GM18907 (cell line): ENCODE data around the gene HPD.
A peak's percentile ranks its signal among the peaks of the same experiment; 100 is the strongest.
"Not testable (repeated sequence)": the region's sequence is repeated elsewhere in the genome, so short reads cannot be mapped to it uniquely, and the experiment has no call there.

Source experiments
- ATAC-seq: cut with Tn5 transposase; IDR thresholded peaks from one replicate; pipeline ENCODE4 v1.9.1; 2021; ENCODE audit warnings: mild to moderate bottlenecking, moderate library complexity; ENCODE audit not compliant: unreplicated experiment

Gene HPD

GRCh38 chr12:121866331-121866730 lies 7.7 kb upstream of the HPD start:
- no peak for ATAC-seq

DNA sequence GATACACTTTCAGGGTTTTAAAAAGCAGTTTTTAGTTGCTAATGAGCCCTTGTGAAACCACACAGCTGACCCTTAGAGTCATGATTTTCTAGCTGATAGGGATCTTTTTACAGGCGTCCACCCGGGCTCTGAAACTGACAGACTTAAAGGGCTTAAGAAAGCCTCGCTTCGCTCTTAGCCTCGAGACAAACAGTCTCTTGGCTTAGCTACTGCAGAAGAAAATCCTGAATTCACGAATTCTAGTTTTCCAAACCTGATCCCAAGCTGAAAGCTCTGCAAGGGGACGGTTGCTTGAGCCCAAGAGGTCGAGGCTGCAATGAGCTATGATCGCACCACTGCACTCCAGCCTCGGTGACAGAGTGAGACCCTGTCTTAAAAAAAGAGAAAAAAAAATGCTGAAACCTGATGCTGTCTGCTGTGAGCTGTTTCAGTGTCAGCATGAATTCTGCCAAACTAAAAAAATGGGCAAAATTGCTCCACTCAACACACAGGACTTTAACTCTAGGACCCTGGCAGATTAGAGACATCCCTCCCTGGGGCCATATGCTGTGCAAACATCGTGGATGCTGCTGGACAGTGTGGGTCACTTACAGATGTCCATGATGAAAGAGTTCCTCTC lies 3.1 kb upstream of the HPD start:
- no peak for ATAC-seq

DNA sequence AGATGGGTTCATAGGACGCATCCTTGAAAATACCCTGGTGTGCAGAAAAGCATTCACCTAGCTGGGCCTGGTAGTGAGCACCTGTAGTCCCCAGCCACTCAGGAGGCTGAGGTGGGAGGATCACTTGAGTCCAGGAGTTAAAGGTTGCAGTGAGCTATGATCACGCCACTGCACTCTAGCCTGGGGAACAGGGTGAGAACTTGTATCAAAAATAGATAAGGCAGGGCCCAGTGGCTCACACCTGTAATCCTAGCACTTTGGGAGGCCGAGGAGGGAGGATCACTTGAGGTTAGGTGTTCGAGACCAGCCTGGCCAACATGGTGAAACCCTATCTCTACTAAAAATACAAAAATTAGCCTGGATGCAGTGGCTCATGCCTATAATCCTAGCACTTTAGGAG lies 2.0 kb upstream of the HPD start:
- not testable (repeated sequence) for ATAC-seq

- no peak for ATAC-seq
These were observed 1.6 kb upstream of the HPD start for GRCh38 chr12:121860257-121860656.

DNA sequence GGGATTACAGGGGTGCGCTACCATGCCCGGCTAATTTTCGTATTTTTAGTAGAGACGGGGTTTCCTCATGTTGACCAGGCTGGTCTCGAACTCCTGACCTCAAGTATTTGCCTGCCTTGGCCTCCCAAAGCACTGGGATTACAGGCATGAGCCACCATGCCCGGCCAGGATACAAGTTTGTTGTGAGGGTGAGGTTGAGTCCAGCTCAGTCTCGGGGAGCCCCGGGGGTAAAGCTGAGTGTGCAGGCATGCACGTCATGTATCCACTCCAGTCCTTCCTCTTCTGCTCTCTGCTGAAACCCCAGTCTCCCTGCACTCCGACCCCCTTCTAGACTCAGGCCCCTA lies 369 bp downstream of the HPD start:
- ATAC-seq: no peak

- no peak for ATAC-seq
These were observed 1.1 kb downstream of the HPD start for GRCh38 chr12:121857322-121858246.

DNA sequence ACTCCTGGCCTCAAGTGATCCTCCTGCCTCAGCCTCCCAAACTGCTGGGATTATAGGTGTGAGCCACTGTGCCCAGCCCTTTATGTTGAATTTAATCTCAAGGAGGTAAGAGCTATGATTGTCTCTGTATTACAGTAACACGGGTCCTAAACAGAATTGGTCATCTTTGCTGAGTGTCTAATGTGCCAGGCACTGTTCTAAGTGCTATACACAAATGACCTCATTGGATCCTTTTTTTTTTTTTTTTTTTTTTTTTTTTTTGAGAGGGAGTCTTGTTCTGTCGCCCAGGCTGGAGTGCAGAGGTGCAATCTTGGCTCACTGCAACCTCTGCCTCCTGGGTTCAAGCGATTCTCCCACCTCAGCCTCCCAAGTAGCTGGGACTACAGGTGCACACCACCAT lies 6.3 kb downstream of the HPD start:
- not testable (repeated sequence) for ATAC-seq

- ATAC-seq: no peak
These were observed 9.0 kb downstream of the HPD start for GRCh38 chr12:121849665-121850064.

GRCh38 chr12:121849211-121849610 lies 9.4 kb downstream of the HPD start:
- ATAC-seq: no peak

DNA sequence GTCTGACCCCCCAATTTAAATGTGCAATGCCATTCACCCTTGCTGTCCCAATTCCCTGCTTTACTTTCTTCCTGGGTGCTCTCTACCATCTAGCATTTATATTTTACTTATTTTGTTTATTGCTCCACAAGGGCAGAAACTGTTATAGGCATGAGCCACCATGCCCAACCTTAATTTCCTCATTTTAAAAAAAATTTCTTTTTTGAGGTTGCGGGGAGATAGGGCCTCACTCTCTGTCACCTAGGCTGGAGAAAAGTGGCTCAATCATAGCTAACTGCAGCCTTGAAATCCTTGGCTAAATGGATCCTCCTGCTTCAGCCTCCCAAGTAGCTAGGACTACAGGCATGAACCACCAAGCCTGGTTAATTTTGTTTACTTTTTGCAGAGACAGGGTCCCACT lies 13.0 kb downstream of the HPD start:
- no peak for ATAC-seq

DNA sequence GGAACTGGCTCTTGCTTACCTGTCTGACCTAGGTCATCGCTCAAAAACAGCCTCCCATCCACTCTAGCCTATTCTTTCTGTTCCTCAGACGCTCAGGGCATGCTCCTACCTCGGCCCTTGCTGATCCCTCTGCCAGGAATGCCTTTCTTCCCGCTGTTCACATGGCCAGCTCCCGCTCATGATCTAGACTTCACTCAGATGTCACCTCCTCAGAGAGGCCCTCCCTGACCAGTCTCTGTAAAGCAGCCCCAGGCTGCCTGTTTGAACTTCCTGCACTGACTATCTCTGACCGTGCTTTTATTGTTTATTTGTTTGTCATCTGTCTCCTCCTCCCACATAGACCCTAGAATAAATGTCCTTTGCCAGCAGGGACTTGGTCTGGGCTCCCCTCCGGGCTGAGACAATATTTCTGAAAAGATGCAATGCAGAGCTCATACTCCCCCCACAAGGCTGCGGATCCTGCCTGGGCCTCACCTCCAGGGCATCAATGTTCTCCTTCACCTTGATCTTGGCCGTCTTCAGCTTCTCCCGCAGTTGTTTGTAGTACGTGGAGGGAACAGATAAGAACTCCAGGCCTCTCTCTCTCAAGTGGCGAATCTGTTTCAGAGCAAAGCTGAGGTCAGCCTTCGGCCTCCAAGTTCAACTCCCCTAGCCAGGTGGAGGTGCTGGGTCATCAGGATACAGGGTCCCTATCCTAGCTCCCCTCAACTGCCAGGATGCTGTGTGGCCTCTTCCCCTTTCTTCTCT lies 15.2 kb downstream of the HPD start:
- ATAC-seq: no peak

GRCh38 chr12:121839993-121840761 lies 18.5 kb downstream of the HPD start:
- ATAC-seq: no peak

DNA sequence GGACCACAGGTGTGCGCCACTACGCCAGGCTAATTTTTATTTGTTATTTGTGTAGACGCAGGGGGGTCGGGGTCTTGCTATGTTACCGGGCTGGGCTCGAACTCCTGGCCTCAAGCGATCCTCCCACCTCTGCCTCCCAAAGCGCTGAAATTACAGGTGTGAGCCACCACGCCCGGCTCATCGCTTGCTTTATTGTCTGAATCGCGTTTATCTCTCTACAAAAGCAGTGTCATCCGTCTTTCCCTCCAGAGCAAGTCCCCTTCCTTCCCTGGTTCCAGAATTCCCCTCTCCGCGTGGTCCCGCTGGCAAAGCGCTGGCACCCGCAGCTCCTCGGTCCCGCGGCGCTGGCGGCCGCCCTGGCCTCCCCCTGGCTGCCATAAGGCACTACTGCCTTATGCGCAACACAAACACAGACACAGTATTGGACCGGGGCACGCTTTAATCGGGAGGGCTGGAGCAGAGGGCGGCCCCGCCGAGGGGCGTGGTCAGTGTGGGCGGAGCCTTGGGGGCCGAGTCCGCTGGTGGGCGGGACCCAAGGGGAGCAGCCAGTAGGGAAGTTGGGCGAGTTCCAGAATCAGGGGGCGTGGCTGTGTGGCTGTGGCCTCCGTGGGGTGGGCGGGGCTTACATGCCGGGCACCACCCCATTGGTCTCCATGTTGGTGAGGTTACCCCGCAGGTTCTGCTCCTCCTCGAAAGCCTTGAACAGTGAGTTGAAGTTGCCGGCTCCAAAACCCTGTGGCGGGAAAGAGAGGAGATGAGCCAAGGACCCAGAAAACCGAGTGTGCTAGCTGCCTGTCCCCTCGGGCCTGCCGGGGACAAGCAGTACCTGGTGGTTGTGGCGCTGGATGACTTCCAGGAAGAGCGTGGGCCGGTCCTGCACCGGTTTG lies 19.3 kb downstream of the HPD start:
- ATAC-seq: peak; percentile 91

DNA sequence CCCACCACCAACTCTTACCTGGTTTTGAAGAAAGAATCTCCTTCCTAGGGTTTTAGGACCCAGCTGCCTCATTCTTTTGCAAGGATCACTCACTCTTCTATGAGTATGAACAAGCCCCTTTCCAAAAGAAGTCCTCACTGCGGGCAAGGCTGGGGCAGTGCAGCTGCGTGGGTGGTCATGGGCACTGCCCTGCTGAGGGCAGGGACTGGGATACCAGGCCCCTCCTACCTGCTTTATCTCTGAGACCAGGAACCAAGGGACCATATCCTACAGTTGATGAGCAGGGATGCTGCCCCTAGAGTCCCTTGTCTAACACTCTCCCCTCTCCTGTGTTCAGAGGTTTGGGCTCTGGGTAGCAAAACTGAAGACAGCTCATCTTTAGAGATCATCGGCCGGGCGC lies 20.5 kb downstream of the HPD start:
- ATAC-seq: no peak

DNA sequence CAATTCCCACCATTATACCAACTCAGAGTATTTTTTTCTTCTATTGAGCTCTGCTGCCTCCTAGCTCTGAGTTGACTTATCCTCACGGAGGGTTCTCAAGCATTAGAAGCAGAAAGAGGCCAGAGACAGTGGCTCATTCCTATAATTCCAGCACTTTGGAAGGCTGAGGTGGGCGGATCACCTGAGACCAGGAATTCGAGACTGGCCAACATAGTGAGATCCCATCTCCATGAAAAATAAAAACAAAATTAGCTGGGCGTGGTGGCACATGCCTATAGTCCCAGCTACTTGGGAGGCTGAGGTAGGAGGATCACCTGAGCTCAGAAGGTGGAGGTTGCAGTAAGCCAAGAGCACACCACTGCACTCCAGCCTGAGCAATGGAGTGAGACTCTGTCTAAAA lies 21.0 kb downstream of the HPD start:
- ATAC-seq: no peak

- ATAC-seq: no peak
These were observed 27.0 kb downstream of the HPD start for GRCh38 chr12:121831571-121832245.

DNA sequence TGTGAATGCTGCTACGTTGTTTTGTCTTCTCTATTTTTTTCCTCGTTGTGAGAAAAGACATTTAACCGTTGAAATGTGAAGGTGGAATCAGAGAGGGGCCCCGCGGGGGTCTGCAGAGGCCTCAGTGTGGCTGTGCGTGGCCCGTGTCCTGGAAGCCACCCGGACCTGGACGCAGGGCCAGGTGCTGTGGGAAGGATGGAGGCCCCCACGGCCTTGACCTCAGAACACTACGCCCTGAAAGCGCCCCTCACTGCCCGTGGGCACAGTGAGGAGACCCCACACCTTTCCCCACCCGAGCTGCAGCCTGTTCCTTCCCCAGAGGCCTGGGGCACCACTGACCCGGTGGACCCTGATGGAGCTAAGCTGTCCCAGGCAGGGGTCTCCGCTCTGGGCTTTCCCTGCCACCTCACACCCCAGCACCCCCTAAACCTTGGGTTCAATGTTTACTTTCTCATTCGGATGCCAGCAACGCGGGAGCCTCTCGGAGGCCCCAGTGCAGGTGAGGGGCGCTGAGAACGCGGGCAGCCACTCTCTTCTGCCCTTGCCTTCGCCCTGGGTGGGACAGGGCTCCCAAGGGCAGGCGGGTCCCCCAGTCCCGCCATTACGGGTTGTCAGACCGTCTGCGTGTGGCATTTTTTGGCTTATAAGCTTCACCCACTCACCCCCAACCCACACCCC lies 27.9 kb downstream of the HPD start:
- no peak for ATAC-seq

- ATAC-seq: no peak
These were observed 28.5 kb downstream of the HPD start for GRCh38 chr12:121830134-121830533.
